ENCODE results near the gene CARS2. TPM values are rescaled to one million over a fixed set of nuclear protein-coding genes. Genes with fewer than 3 reads are reported as not detected.

Gene CARS2
- total RNA-seq, 1 donor from 2014 or later = 36.0 TPM

GRCh38 chr13:110627351-110627750 lies 78.6 kb downstream of the CARS2 start:
- no peak for TF ChIP-seq CTCF (IDR thresholded peaks at IDR 0.05; ENCODE audit: unreplicated experiment)
- peaks cover 3% of the 10 kb centered on the region for H3K4me1 Mint-ChIP-seq (ENCODE audit: unreplicated experiment)
- H3K27ac Mint-ChIP-seq (ENCODE audit: unreplicated experiment) = no peak overlapping the region
- no peak for DNase-seq (ENCODE audit: low spot score)
- no peaks in the 10 kb centered on the region for H3K9me3 Mint-ChIP-seq (ENCODE audit: unreplicated experiment)
- H3K4me3 Mint-ChIP-seq (ENCODE audit: unreplicated experiment) = no peak overlapping the region
- H3K36me3 Mint-ChIP-seq (ENCODE audit: low read depth, unreplicated experiment) = peaks cover 30% of the 10 kb centered on the region
- H3K27me3 Mint-ChIP-seq (ENCODE audit: unreplicated experiment) = peaks cover 2% of the 10 kb centered on the region

DNA sequence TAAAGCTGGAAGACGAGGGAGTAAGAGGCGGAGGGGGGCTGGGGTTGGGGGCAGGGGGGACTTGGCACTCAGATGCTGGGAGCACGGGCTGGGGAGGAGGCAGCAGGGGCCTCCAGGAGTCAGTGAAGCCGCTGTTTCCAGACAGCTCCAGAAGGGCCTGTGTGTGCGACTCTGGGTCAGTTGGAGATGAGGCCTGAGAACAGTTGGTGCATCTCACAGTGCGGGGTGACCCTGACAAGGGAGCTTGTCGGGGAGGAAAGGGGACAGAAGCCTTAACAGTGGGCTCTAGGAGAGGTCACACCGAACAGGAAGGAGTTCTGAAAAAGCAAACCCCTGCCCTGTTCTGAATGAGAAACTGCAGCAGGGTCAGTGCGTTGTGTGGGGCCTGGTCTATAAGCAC lies 79.4 kb downstream of the CARS2 start:
- Mint-ChIP-seq H3K27ac (ENCODE audit: unreplicated experiment) (no peak overlapping the region), H3K4me3 (ENCODE audit: unreplicated experiment) (no peak overlapping the region)

DNA sequence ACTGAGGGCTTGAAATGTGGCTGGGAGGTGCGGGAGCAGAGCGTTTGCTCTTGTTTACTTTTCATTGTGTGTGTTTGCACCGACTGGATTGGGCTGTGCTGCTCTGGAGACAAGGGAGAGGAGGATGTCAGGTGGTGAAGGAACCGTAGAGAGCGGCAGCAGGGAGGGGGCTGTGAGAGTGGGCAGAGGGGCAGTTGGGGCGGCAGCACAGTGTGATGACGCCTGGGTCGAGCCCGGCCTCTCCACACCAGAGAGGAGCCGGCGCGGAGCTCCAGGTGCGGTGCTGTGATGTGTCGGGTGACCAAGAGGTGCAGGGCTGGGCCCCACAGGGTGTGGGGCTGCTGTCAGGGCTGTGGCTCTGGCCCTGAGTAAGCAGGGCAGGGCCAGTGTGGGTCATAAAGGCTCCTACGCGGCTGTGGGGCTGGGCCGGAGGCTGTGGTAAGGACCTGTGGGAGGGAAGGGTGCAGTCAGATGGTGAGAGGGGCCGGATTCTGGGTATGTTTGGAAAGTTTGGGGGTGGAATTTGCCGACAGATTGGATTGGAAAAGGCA lies 80.1 kb downstream of the CARS2 start:
- no peak for TF ChIP-seq CTCF (IDR thresholded peaks at IDR 0.05; ENCODE audit: unreplicated experiment)
- peaks cover 3% of the 10 kb centered on the region for H3K4me1 Mint-ChIP-seq (ENCODE audit: unreplicated experiment)
- peaks cover 18% of the 10 kb centered on the region for H3K36me3 Mint-ChIP-seq (ENCODE audit: low read depth, unreplicated experiment)
- no peak overlapping the region for H3K27ac Mint-ChIP-seq (ENCODE audit: unreplicated experiment)
- no peaks in the 10 kb centered on the region for H3K9me3 Mint-ChIP-seq (ENCODE audit: unreplicated experiment)
- peaks cover 2% of the 10 kb centered on the region for H3K27me3 Mint-ChIP-seq (ENCODE audit: unreplicated experiment)
- no peak for DNase-seq (ENCODE audit: low spot score)
- H3K4me3 Mint-ChIP-seq (ENCODE audit: unreplicated experiment) = no peak overlapping the region

More for the DNA sequence above, 79.4 kb downstream of the CARS2 start:
- Mint-ChIP-seq H3K9me3 (ENCODE audit: unreplicated experiment) (no peaks in the 10 kb centered on the region), H3K27me3 (ENCODE audit: unreplicated experiment) (peaks cover 2% of the 10 kb centered on the region), H3K36me3 (ENCODE audit: low read depth, unreplicated experiment) (peaks cover 24% of the 10 kb centered on the region), H3K4me1 (ENCODE audit: unreplicated experiment) (peaks cover 3% of the 10 kb centered on the region)
- DNase-seq (ENCODE audit: low spot score) = no peak
- TF ChIP-seq CTCF (IDR thresholded peaks at IDR 0.05; ENCODE audit: unreplicated experiment) = no peak

GRCh38 chr13:110624766-110625756 lies 80.9 kb downstream of the CARS2 start:
- no peak overlapping the region for H3K27ac Mint-ChIP-seq (ENCODE audit: unreplicated experiment)
- H3K9me3 Mint-ChIP-seq (ENCODE audit: unreplicated experiment) = no peaks in the 10 kb centered on the region
- H3K36me3 Mint-ChIP-seq (ENCODE audit: low read depth, unreplicated experiment) = peaks cover 15% of the 10 kb centered on the region

More at GRCh38 chr13:110624766-110625756, 80.9 kb downstream of the CARS2 start:
- Mint-ChIP-seq H3K4me1 (ENCODE audit: unreplicated experiment) (peaks cover 3% of the 10 kb centered on the region), H3K4me3 (ENCODE audit: unreplicated experiment) (no peak overlapping the region), H3K27me3 (ENCODE audit: unreplicated experiment) (peaks cover 2% of the 10 kb centered on the region)
- no peak for DNase-seq (ENCODE audit: low spot score)
- TF ChIP-seq CTCF (IDR thresholded peaks at IDR 0.05; ENCODE audit: unreplicated experiment) = no peak

Data from endothelial cell (in vitro differentiated cells).